OCI-LY3 (cell line): ENCODE measurements around the gene KDM1B.

Source experiments
- H2AFZ ChIP-seq: fragments of 200-600, 300-600 bp; shearing (Covaris generic); 2 replicates; pipeline ENCODE4 v1.6.0; 2014; ENCODE audit warnings: antibody characterized with exemption, low read depth, low read length
- H3K27ac ChIP-seq: fragments of 200-600, 300-600 bp; sonication (generic); 2 replicates; pipeline ENCODE4 v1.5.1; 2014; ENCODE audit warnings: mild to moderate bottlenecking, low read length, moderate library complexity, mixed read lengths
- H3K27me3 ChIP-seq: fragments of 200-600, 300-600 bp; sonication (generic); 2 replicates; pipeline ENCODE4 v1.6.1; 2014; ENCODE audit warnings: low read depth, low read length, mixed read lengths
- H3K36me3 ChIP-seq: fragments of 200-600, 300-600 bp; sonication (generic); replicated peaks from 2 replicates; pipeline ENCODE3; 2014; ENCODE audit warnings: low read depth, low read length, mixed read lengths
- H3K4me1 ChIP-seq: fragments of 300-600, 200-600 bp; sonication (generic); 2 replicates; pipeline ENCODE4 v1.6.1; 2014; ENCODE audit warnings: low read length, mixed read lengths
- H3K4me2 ChIP-seq: fragments of 200-600, 300-600 bp; sonication (generic); 2 replicates; pipeline ENCODE4 v1.6.1; 2014; ENCODE audit warnings: low read length, mixed read lengths
- H3K4me3 ChIP-seq: fragments of 300-600, 200-600 bp; sonication (generic); 2 replicates; pipeline ENCODE4 v1.5.1; 2014; ENCODE audit warnings: antibody characterized with exemption, mild to moderate bottlenecking, low read length, moderate library complexity
- H3K79me2 ChIP-seq: fragments of 300-600, 200-600 bp; shearing (Covaris generic); 2 replicates; pipeline ENCODE4 v1.6.1; 2014; ENCODE audit warnings: mild to moderate bottlenecking, low read length, mixed read lengths
- H3K9ac ChIP-seq: fragments of 300-600, 200-600 bp; shearing (Covaris generic); 2 replicates; pipeline ENCODE4 v1.6.0; 2014; ENCODE audit warnings: mild to moderate bottlenecking, low read length, moderate library complexity
- H3K9me3 ChIP-seq: fragments of 200-600, 300-600 bp; shearing (Covaris generic); 2 replicates; pipeline ENCODE4 v1.6.1; 2014; ENCODE audit warnings: low read length, mixed read lengths; ENCODE audit not compliant: insufficient read depth
- H4K20me1 ChIP-seq: fragments of 200-600, 300-600 bp; sonication (generic); 2 replicates; pipeline ENCODE4 v1.6.1; 2016; ENCODE audit warnings: low read length, mixed read lengths; ENCODE audit not compliant: insufficient read depth
- CTCF ChIP-seq: fragments of 200-600, 300-600 bp; sonication (generic); IDR thresholded peaks from 2 replicates; pipeline ENCODE4 v1.5.1; 2014; ENCODE audit warnings: antibody characterized with exemption, low read length, low read depth
- EZH2phosphoT487 ChIP-seq: fragments of 200-600 bp; shearing (Covaris generic); IDR thresholded peaks from 2 replicates; pipeline ENCODE4 v1.6.1; 2018; ENCODE audit warnings: antibody characterized with exemption, mixed run types, low read depth

Gene KDM1B

GRCh38 chr6:18259675-18260447 is 104.6 kb downstream of the KDM1B start:
- peaks cover 37% of the 10 kb centered on the region for H3K4me1 ChIP-seq
- peaks cover 58% of the 10 kb centered on the region for H3K36me3 ChIP-seq
- H3K79me2 ChIP-seq = peaks cover 99% of the 10 kb centered on the region
- H3K4me2 ChIP-seq = peak overlapping the region; percentile 86
- no peaks in the 10 kb centered on the region for H3K9me3 ChIP-seq
- H3K9ac ChIP-seq = peak overlapping the region; percentile 99
- no peaks in the 10 kb centered on the region for H3K27me3 ChIP-seq
- no peak overlapping the region for H2AFZ ChIP-seq
- peak overlapping the region; percentile 94 for H3K4me3 ChIP-seq
- peak overlapping the region; percentile 100 for H3K27ac ChIP-seq
- no peak for TF ChIP-seq CTCF
- no peak for TF ChIP-seq EZH2phosphoT487
- peaks cover 46% of the 10 kb centered on the region for H4K20me1 ChIP-seq

- H3K27ac ChIP-seq = peak overlapping the region; percentile 100
- TF ChIP-seq CTCF (no peak), EZH2phosphoT487 (no peak)
- no peak overlapping the region for H2AFZ ChIP-seq
- H3K9ac ChIP-seq = peak overlapping the region; percentile 99
- peaks cover 43% of the 10 kb centered on the region for H3K4me1 ChIP-seq
- H4K20me1 ChIP-seq = peaks cover 39% of the 10 kb centered on the region
- peaks cover 99% of the 10 kb centered on the region for H3K79me2 ChIP-seq
- peak overlapping the region; percentile 86 for H3K4me2 ChIP-seq
- no peaks in the 10 kb centered on the region for H3K9me3 ChIP-seq
- H3K27me3 ChIP-seq = no peaks in the 10 kb centered on the region
- H3K36me3 ChIP-seq = peaks cover 51% of the 10 kb centered on the region
- H3K4me3 ChIP-seq = peak overlapping the region; percentile 94
Measured at GRCh38 chr6:18260448-18261106, 105.4 kb downstream of the KDM1B start.

GRCh38 chr6:18261877-18262276 is 106.7 kb downstream of the KDM1B start:
- Histone ChIP-seq H3K9me3 (no peaks in the 10 kb centered on the region), H3K4me2 (peak overlapping the region; percentile 86), H3K4me1 (peaks cover 43% of the 10 kb centered on the region), H3K27ac (peak overlapping the region; percentile 100), H4K20me1 (peaks cover 30% of the 10 kb centered on the region), H3K79me2 (peaks cover 88% of the 10 kb centered on the region), H3K4me3 (peak overlapping the region; percentile 94), H3K27me3 (no peaks in the 10 kb centered on the region), H3K9ac (peak overlapping the region; percentile 99), H2AFZ (no peak overlapping the region), H3K36me3 (peaks cover 42% of the 10 kb centered on the region)
- TF ChIP-seq EZH2phosphoT487 (no peak), CTCF (no peak)

- Histone ChIP-seq H2AFZ (no peak overlapping the region), H3K36me3 (peaks cover 32% of the 10 kb centered on the region), H3K4me1 (peaks cover 42% of the 10 kb centered on the region)
Measured at GRCh38 chr6:18262702-18263417, 107.6 kb downstream of the KDM1B start.

More at GRCh38 chr6:18262702-18263417, 107.6 kb downstream of the KDM1B start:
- Histone ChIP-seq H3K9ac (peak overlapping the region; percentile 99), H3K9me3 (no peaks in the 10 kb centered on the region), H3K4me2 (peak overlapping the region; percentile 86), H3K79me2 (peaks cover 78% of the 10 kb centered on the region), H3K27ac (peak overlapping the region; percentile 100), H3K4me3 (peak overlapping the region; percentile 94), H4K20me1 (peaks cover 20% of the 10 kb centered on the region), H3K27me3 (no peaks in the 10 kb centered on the region)
- TF ChIP-seq CTCF (no peak), EZH2phosphoT487 (no peak)
